HepG2 (cell line): ENCODE results near the gene SLC25A48. TPM values are rescaled to one million over a fixed set of nuclear protein-coding genes. Genes with fewer than 3 reads are reported as not detected.

Experiments
- ATAC-seq: fragments of 200-7000 bp; cut with Tn5 transposase; 3 replicates; pipeline ENCODE4 v1.9.1; 2020; ENCODE audit warnings: mild to moderate bottlenecking, moderate library complexity
- BruUV-seq: library from RNA; stranded (reverse); fragments of 400-500 nt; replicated peaks from 2 replicates; lab custom pipeline; 2021; lab: Mats Ljungman, UMichigan
- CTCF ChIA-PET: fragments of 300-600 bp; formaldehyde crosslinking; extraction: SDS; loops from one replicate; lab custom pipeline; 2021; ENCODE audit warnings: low total read pairs, inconsistent platforms, low intra/inter-chr PET ratio; lab: Yijun Ruan, JAX
- POLR2A ChIA-PET: fragments of 350-600 bp; sonication (Branson Sonifier 250); formaldehyde crosslinking; loops from one replicate; lab custom pipeline; 2020; ENCODE audit warnings: antibody characterized with exemption, inconsistent platforms; lab: Yijun Ruan, JAX
- DNase-seq: peaks from one replicate; pipeline ENCODE4 v3.0.0-alpha.2; 2015; ENCODE audit warnings: low spot score
- FAIRE-seq: peaks from 3 replicates; lab custom pipeline; 2011; peaks lifted over from hg19 to GRCh38; lab: Jason Lieb, UNC
- H2AFZ ChIP-seq: one replicate; pipeline ENCODE4 v1.6.1; 2011; ENCODE audit warnings: low read length, inconsistent platforms
- H3K27ac ChIP-seq: fragments of 300-600 bp; 3 replicates; pipeline ENCODE4 v1.8.0; 2011; ENCODE audit warnings: mixed run types, mild to moderate bottlenecking, mixed read lengths, low read length, inconsistent platforms; ENCODE audit not compliant: insufficient read depth; ENCODE audit errors: extremely low read length
- H3K27me3 ChIP-seq, 2 experiments: fragments of 200-600 bp in 1 of 2; 2 replicates in 1 of 2; 3 replicates in 1 of 2; pipeline versions ENCODE4 v1.6.0 to v1.8.0; 2011; ENCODE audit warnings: low read length in 2 of 2, mild to moderate bottlenecking in 2 of 2, moderate library complexity in 2 of 2, inconsistent platforms in 1 of 2; ENCODE audit not compliant: insufficient read depth in 2 of 2, control insufficient read depth in 1 of 2
- H3K36me3 ChIP-seq, 2 experiments: fragments of 200-600 bp in 1 of 2; replicated peaks in 1 of 2; 2 replicates in 1 of 2; 3 replicates in 1 of 2; pipeline versions ENCODE4 v1.5.1 to v1.8.0; 2011; ENCODE audit warnings: low read length in 2 of 2, inconsistent platforms in 1 of 2; ENCODE audit not compliant: insufficient read depth in 2 of 2, control insufficient read depth in 1 of 2
- H3K4me1 ChIP-seq: 2 replicates; pipeline ENCODE4 v1.5.1; 2012; ENCODE audit warnings: low read length, inconsistent platforms; ENCODE audit not compliant: insufficient read depth
- H3K4me2 ChIP-seq: 2 replicates; pipeline ENCODE4 v1.6.0; 2011; ENCODE audit warnings: low read depth, low read length, inconsistent platforms
- H3K4me3 ChIP-seq, 3 experiments: fragments of 200-600 bp in 1 of 3; sonication (generic), shearing (Covaris generic) in 1 of 3; replicated peaks in 1 of 3; 2 replicates each; pipeline ENCODE4 v1.5.1; 2011 to 2016; ENCODE audit warnings: low read length in 3 of 3, inconsistent platforms in 2 of 3, low read depth in 2 of 3, mild to moderate bottlenecking in 2 of 3, control low read depth in 1 of 3, mixed read lengths in 1 of 3; ENCODE audit not compliant: insufficient read depth in 1 of 3
- H3K79me2 ChIP-seq: one replicate; pipeline ENCODE4 v1.6.1; 2011; ENCODE audit warnings: low read length, inconsistent platforms; ENCODE audit not compliant: insufficient read depth
- H3K9ac ChIP-seq: 2 replicates; pipeline ENCODE4 v1.6.0; 2011; ENCODE audit warnings: mild to moderate bottlenecking, low read depth, low read length, inconsistent platforms; ENCODE audit not compliant: insufficient read depth
- H3K9me3 ChIP-seq: 2 replicates; pipeline ENCODE4 v1.5.1; 2012; ENCODE audit warnings: mild to moderate bottlenecking, low read length
- H4K20me1 ChIP-seq: 2 replicates; pipeline ENCODE4 v1.6.0; 2011; ENCODE audit warnings: inconsistent platforms, mild to moderate bottlenecking, low read length, moderate library complexity; ENCODE audit not compliant: insufficient read depth
- CENPT ChIP-seq: sonication (generic); formaldehyde crosslinking; IDR thresholded peaks from 2 replicates; pipeline ENCODE4 v1.8.0; 2022; ENCODE audit warnings: low read depth, mild to moderate bottlenecking, moderate library complexity, missing genetic modification reagents
- ETV6 ChIP-seq: sonication (generic); formaldehyde crosslinking; conservative IDR thresholded peaks from 2 replicates; pipeline ENCODE4 v1.4.0; 2020; ENCODE audit warnings: missing genetic modification reagents
- ZFYVE20 ChIP-seq: sonication (generic); formaldehyde crosslinking; IDR thresholded peaks from 2 replicates; pipeline ENCODE4 v1.8.0; 2023; ENCODE audit warnings: low read depth, mild to moderate bottlenecking, moderate library complexity, missing genetic modification reagents, borderline replicate concordance
- ZNF562 ChIP-seq: sonication (generic); formaldehyde crosslinking; IDR thresholded peaks from 2 replicates; pipeline ENCODE4 v1.8.0; 2022; ENCODE audit warnings: missing genetic modification reagents, borderline replicate concordance
- ZNF775 ChIP-seq: sonication (generic); formaldehyde crosslinking; IDR thresholded peaks from 2 replicates; pipeline ENCODE4 v1.4.0; 2020; ENCODE audit warnings: missing genetic modification reagents, mild to moderate bottlenecking, moderate library complexity, borderline replicate concordance
- ZNF878 ChIP-seq: sonication (generic); formaldehyde crosslinking; IDR thresholded peaks from 2 replicates; pipeline ENCODE4 v1.8.1; 2023; ENCODE audit warnings: mild to moderate bottlenecking, missing genetic modification reagents, moderate library complexity
- WGBS: methylation state at CpG from one replicate; pipeline ENCODE4 v1.1.6; 2017; ENCODE audit warnings: low lambda C conversion rate; 5-methylcytosine and 5-hydroxymethylcytosine counted together
- in situ Hi-C: cut with HindIII; loops from 2 replicates; pipeline ENCODE4 v1.10.0; 2017; ENCODE audit warnings: low pct_unique_long_range_greater_than_20kb; ENCODE audit not compliant: extremely low pct_ligation_motif_present
- intact Hi-C: fragments of 100-400 bp; cut with micrococcal nuclease; formaldehyde crosslinking; loops from one replicate; pipeline ENCODE4 v1.10.0; 2022; ENCODE audit not compliant: unreplicated experiment
- polyA plus RNA-seq, 8 experiments: library from polyadenylated mRNA; depleted of rRNA in 3 of 8; stranded (reverse) in 7 of 8; unstranded in 1 of 8; fragments of >200 nt; fragmentation: Illumina TruSeq in 4 of 8; extraction: Trizol in 4 of 8; gene quantifications; 2 replicates each; pipeline versions ENCODE4 v1.2.1 to v1.2.3, GENCODE V29; 2011 to 2016; ENCODE audit warnings: low read depth in 4 of 8, missing spikeins in 1 of 8, mixed read lengths in 1 of 8; ENCODE audit not compliant: insufficient read depth in 1 of 8
- total RNA-seq, 5 experiments: library from RNA; depleted of rRNA; stranded (reverse); fragments of >200 nt; fragmentation: Illumina TruSeq; extraction: Trizol; gene quantifications; 2 replicates each; pipeline ENCODE4 v1.2.3, GENCODE V29; 2016; ENCODE audit warnings: low read depth in 1 of 5
- TF ChIP-seq, protein P1 (sequence below): sonication (generic); formaldehyde crosslinking; IDR thresholded peaks from 2 replicates; pipeline ENCODE4 v1.4.0; 2020; ENCODE audit warnings: mild to moderate bottlenecking, missing genetic modification reagents
- TF ChIP-seq, protein P2 (sequence below): sonication (generic); formaldehyde crosslinking; IDR thresholded peaks from 2 replicates; pipeline ENCODE4 v1.4.0; 2020; ENCODE audit warnings: mild to moderate bottlenecking, missing genetic modification reagents
- TF ChIP-seq, protein P3 (sequence below), 2 experiments: sonication (generic) in 1 of 2; formaldehyde crosslinking in 1 of 2; IDR thresholded peaks; 2 replicates each; pipeline versions ENCODE4 v1.4.0 to v1.6.1; 2016 to 2020; ENCODE audit warnings: borderline replicate concordance in 1 of 2, low read depth in 1 of 2, mild to moderate bottlenecking in 1 of 2, missing genetic modification reagents in 1 of 2
- TF ChIP-seq, protein P4 (sequence below): sonication (generic); formaldehyde crosslinking; IDR thresholded peaks from 2 replicates; pipeline ENCODE4 v1.4.0; 2020; ENCODE audit warnings: mild to moderate bottlenecking, missing genetic modification reagents

The SLC25A48 gene
- total and polyA plus RNA-seq, 2 of the 13 experiments (the other 11 are each of a cell fraction or from before 2014, with no cell fraction given): 0.17 to 4.5 TPM

DNA sequence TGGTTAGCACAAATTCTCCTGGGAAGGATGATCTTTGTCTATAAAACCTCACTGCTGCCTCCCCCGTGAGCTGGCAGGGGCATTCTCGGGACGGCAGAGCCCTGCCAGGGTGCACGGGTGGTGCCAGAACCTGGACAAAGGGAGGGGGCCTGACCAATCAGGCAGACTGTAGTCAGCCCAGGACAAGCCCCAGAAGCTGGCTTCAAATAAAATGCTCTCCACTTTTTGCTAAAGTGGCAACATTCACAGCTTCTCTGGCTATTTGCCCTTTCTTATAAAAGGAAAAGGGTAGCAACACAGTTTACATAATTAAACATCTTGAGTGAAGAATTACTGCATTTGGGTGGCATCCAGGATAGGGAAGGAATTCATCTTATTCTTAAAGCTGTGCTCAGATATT lies 46.8 kb downstream of the SLC25A48 start:
- ATAC-seq (no peak), FAIRE-seq (no peak), DNase-seq (no peak)
- ChIA-PET POLR2A (no interaction called here), CTCF (interaction anchor here (1.5 kb wide), 1 partner anchor 331 kb away, joined by 4 read pairs; no protein-coding TSS in a partner anchor)
- H4K20me1 ChIP-seq: no peaks in the 10 kb centered on the region
- H3K36me3 ChIP-seq: no peaks in the 10 kb centered on the region
- WGBS: 35% methylated on average over 4 of the region's 4 CpGs
- 0 out of 5 replicates have a peak, but pooled peaks cover 0 to 2% of the 10 kb centered on the region in 2 experiments for H3K27me3 ChIP-seq
- peaks cover 14% of the 10 kb centered on the region for H3K4me1 ChIP-seq
- intact Hi-C loops (loop anchor here (5.0 kb wide), 1 partner anchor 49 kb away; the partner anchor contains the start of gene SLC25A48), in situ Hi-C loops (no loop called here)
- no peak overlapping the region for H3K9ac ChIP-seq
- no peaks in the 10 kb centered on the region for H3K9me3 ChIP-seq
- no peaks in the 10 kb centered on the region for H3K79me2 ChIP-seq
- H3K4me2 ChIP-seq: no peak overlapping the region
- BruUV-seq: no TSS peak
- no peak overlapping the region for H2AFZ ChIP-seq
- no peak overlapping the region for H3K27ac ChIP-seq
- no peak overlapping the region for H3K4me3 ChIP-seq
- TF ChIP-seq ETV6 (CRISPR knock-in tag): no peak
- TF ChIP-seq, protein P1, sequence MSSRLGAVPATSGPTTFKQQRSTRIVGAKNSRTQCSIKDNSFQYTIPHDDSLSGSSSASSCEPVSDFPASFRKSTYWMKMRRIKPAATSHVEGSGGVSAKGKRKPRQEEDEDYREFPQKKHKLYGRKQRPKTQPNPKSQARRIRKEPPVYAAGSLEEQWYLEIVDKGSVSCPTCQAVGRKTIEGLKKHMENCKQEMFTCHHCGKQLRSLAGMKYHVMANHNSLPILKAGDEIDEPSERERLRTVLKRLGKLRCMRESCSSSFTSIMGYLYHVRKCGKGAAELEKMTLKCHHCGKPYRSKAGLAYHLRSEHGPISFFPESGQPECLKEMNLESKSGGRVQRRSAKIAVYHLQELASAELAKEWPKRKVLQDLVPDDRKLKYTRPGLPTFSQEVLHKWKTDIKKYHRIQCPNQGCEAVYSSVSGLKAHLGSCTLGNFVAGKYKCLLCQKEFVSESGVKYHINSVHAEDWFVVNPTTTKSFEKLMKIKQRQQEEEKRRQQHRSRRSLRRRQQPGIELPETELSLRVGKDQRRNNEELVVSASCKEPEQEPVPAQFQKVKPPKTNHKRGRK: no peak
- no peak for TF ChIP-seq ZFYVE20 (CRISPR knock-in tag)
- TF ChIP-seq, protein P2, sequence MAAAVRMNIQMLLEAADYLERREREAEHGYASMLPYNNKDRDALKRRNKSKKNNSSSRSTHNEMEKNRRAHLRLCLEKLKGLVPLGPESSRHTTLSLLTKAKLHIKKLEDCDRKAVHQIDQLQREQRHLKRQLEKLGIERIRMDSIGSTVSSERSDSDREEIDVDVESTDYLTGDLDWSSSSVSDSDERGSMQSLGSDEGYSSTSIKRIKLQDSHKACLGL (CRISPR knock-in tag): no peak
- TF ChIP-seq, protein P3, sequence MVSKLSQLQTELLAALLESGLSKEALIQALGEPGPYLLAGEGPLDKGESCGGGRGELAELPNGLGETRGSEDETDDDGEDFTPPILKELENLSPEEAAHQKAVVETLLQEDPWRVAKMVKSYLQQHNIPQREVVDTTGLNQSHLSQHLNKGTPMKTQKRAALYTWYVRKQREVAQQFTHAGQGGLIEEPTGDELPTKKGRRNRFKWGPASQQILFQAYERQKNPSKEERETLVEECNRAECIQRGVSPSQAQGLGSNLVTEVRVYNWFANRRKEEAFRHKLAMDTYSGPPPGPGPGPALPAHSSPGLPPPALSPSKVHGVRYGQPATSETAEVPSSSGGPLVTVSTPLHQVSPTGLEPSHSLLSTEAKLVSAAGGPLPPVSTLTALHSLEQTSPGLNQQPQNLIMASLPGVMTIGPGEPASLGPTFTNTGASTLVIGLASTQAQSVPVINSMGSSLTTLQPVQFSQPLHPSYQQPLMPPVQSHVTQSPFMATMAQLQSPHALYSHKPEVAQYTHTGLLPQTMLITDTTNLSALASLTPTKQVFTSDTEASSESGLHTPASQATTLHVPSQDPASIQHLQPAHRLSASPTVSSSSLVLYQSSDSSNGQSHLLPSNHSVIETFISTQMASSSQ (IDR thresholded peaks at IDR 0.05; ENCODE audit: low read depth): no peak
- TF ChIP-seq, protein P3 (CRISPR knock-in tag; IDR thresholded peaks at IDR 0.05; ENCODE audit: borderline replicate concordance): no peak
- TF ChIP-seq ZNF878: no peak
- TF ChIP-seq, protein P4, sequence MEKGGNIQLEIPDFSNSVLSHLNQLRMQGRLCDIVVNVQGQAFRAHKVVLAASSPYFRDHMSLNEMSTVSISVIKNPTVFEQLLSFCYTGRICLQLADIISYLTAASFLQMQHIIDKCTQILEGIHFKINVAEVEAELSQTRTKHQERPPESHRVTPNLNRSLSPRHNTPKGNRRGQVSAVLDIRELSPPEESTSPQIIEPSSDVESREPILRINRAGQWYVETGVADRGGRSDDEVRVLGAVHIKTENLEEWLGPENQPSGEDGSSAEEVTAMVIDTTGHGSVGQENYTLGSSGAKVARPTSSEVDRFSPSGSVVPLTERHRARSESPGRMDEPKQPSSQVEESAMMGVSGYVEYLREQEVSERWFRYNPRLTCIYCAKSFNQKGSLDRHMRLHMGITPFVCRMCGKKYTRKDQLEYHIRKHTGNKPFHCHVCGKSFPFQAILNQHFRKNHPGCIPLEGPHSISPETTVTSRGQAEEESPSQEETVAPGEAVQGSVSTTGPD (CRISPR knock-in tag): no peak
- TF ChIP-seq ZNF775 (CRISPR knock-in tag): no peak
- TF ChIP-seq ZNF562 (CRISPR knock-in tag): no peak
- no peak for TF ChIP-seq CENPT (CRISPR knock-in tag)
